ENCODE results near the gene GSN.

Gene GSN

GRCh38 chr9:121273064-121273775 lies 5.3 kb downstream of the GSN start:
- DNase-seq = no peak

- DNase-seq = no peak
Measured at GRCh38 chr9:121274851-121275250, 6.9 kb downstream of the GSN start.

- no peak for DNase-seq
Measured at GRCh38 chr9:121275781-121276658, 8.1 kb downstream of the GSN start.

- DNase-seq = no peak
Measured at GRCh38 chr9:121277026-121277425, 9.1 kb downstream of the GSN start.

GRCh38 chr9:121277518-121278295 lies 9.7 kb downstream of the GSN start:
- DNase-seq = no peak

GRCh38 chr9:121278477-121279261 lies 10.7 kb downstream of the GSN start:
- peak in 1 of 2 experiments; percentile 32 for DNase-seq

GRCh38 chr9:121279776-121280388 lies 11.9 kb downstream of the GSN start:
- no peak for DNase-seq

- no peak for DNase-seq
Measured at GRCh38 chr9:121280715-121281613, 13.0 kb downstream of the GSN start.

- peak in 1 of 2 experiments; percentile 33 for DNase-seq
Measured at GRCh38 chr9:121281614-121282276, 13.8 kb downstream of the GSN start.

GRCh38 chr9:121282277-121283079 lies 14.5 kb downstream of the GSN start:
- DNase-seq = no peak

GRCh38 chr9:121283080-121283398 lies 15.1 kb downstream of the GSN start:
- DNase-seq = no peak

GRCh38 chr9:121283856-121284732 lies 16.1 kb downstream of the GSN start:
- no peak for DNase-seq

GRCh38 chr9:121284733-121285451 lies 16.9 kb downstream of the GSN start:
- DNase-seq = no peak

- no peak for DNase-seq
Measured at GRCh38 chr9:121285835-121286687, 18.1 kb downstream of the GSN start.

- no peak for DNase-seq
Measured at GRCh38 chr9:121286688-121286972, 18.7 kb downstream of the GSN start.

GRCh38 chr9:121286973-121287741 lies 19.2 kb downstream of the GSN start:
- DNase-seq = no peak
